OCI-LY1 (cell line): ENCODE data around the gene NRIP1.
"Not testable (repeated sequence)": the region's sequence is repeated elsewhere in the genome, so short reads cannot be mapped to it uniquely, and the experiment has no call there.

ENCODE experiments used
- H2AFZ ChIP-seq: fragments of 200-600 bp; sonication (generic), shearing (Covaris generic); 2 replicates; pipeline ENCODE4 v1.6.0; 2014; ENCODE audit warnings: antibody characterized with exemption, mild to moderate bottlenecking, low read length
- H3F3A ChIP-seq: fragments of 200-600 bp; sonication (generic), shearing (Covaris generic); 2 replicates; pipeline ENCODE4 v1.6.0; 2014; ENCODE audit warnings: mild to moderate bottlenecking, antibody characterized with exemption, low read length, moderate library complexity; ENCODE audit not compliant: insufficient read depth
- H3K27ac ChIP-seq: fragments of 200-600 bp; sonication (generic); 2 replicates; pipeline ENCODE4 v1.5.1; 2014; ENCODE audit warnings: low read length, mixed run types, mild to moderate bottlenecking, low read depth; ENCODE audit not compliant: poor library complexity, severe bottlenecking
- H3K27me3 ChIP-seq: fragments of 200-600 bp; sonication (generic); 2 replicates; pipeline ENCODE4 v1.6.0; 2014; ENCODE audit warnings: antibody characterized with exemption, mild to moderate bottlenecking, low read length, moderate library complexity; ENCODE audit not compliant: insufficient read depth
- H3K36me3 ChIP-seq: fragments of 200-600 bp; sonication (generic); 2 replicates; pipeline ENCODE4 v1.6.1; 2014; ENCODE audit warnings: mild to moderate bottlenecking, antibody characterized with exemption, low read length, moderate library complexity, mixed read lengths; ENCODE audit not compliant: insufficient read depth
- H3K4me1 ChIP-seq: fragments of 200-600 bp; sonication (generic); 2 replicates; pipeline ENCODE4 v1.5.1; 2014; ENCODE audit warnings: mild to moderate bottlenecking, low read length, moderate library complexity; ENCODE audit not compliant: insufficient read depth, severe bottlenecking
- H3K4me2 ChIP-seq: fragments of 200-600 bp; sonication (generic), shearing (Covaris generic); 2 replicates; pipeline ENCODE4 v1.6.1; 2014; ENCODE audit warnings: low read length
- H3K4me3 ChIP-seq: fragments of 200-600 bp; sonication (generic); 2 replicates; pipeline ENCODE4 v1.5.1; 2014; ENCODE audit warnings: low read length, low read depth, mild to moderate bottlenecking, mixed read lengths; ENCODE audit not compliant: poor library complexity, severe bottlenecking
- H3K79me2 ChIP-seq: fragments of 200-600 bp; shearing (Covaris generic); 2 replicates; pipeline ENCODE4 v1.6.1; 2016; ENCODE audit warnings: mixed run types, low read length, mixed read lengths; ENCODE audit not compliant: insufficient read depth
- H3K9ac ChIP-seq: fragments of 200-600 bp; sonication (generic), shearing (Covaris generic); 2 replicates; pipeline ENCODE4 v1.6.1; 2014; ENCODE audit warnings: mild to moderate bottlenecking, low read length, mixed read lengths
- H3K9me2 ChIP-seq: fragments of 200-600 bp; sonication (generic), shearing (Covaris generic); 2 replicates; pipeline ENCODE4 v1.6.1; 2014; ENCODE audit warnings: low read depth, mild to moderate bottlenecking, low read length, mixed read lengths
- H3K9me3 ChIP-seq: fragments of 200-600 bp; shearing (Covaris generic); 2 replicates; pipeline ENCODE4 v1.6.1; 2014; ENCODE audit warnings: low read length, mixed read lengths
- H4K20me1 ChIP-seq: fragments of 200-600 bp; sonication (generic), shearing (Covaris generic); 2 replicates; pipeline ENCODE4 v1.6.0; 2016; ENCODE audit warnings: mild to moderate bottlenecking, low read length; ENCODE audit not compliant: insufficient read depth
- CTCF ChIP-seq: fragments of 200-600 bp; sonication (generic), shearing (Covaris generic); IDR thresholded peaks from 2 replicates; pipeline ENCODE4 v1.5.1; 2017; ENCODE audit warnings: mild to moderate bottlenecking, antibody characterized with exemption, low read length, moderate library complexity, mixed read lengths
- EZH2 ChIP-seq: fragments of 200-600 bp; sonication (generic), shearing (Covaris generic); IDR thresholded peaks from 2 replicates; pipeline ENCODE4 v1.8.0; 2017; ENCODE audit warnings: borderline replicate concordance, mixed run types, mild to moderate bottlenecking, antibody characterized with exemption, low read length, moderate library complexity, mixed read lengths

Gene NRIP1

GRCh38 chr21:14943616-14944015 lies 121.2 kb downstream of the NRIP1 start:
- Histone ChIP-seq H3K27ac (no peak overlapping the region), H3K27me3 (no peaks in the 10 kb centered on the region), H3F3A (no peaks in the 10 kb centered on the region), H3K4me1 (no peaks in the 10 kb centered on the region), H3K4me3 (no peak overlapping the region), H3K4me2 (no peak overlapping the region), H3K36me3 (no peaks in the 10 kb centered on the region), H3K79me2 (no peaks in the 10 kb centered on the region), H3K9me2 (no peaks in the 10 kb centered on the region), H3K9me3 (no peaks in the 10 kb centered on the region), H3K9ac (no peak overlapping the region), H2AFZ (no peak overlapping the region), H4K20me1 (no peaks in the 10 kb centered on the region)
- no peak for TF ChIP-seq CTCF
- no peak for TF ChIP-seq EZH2

DNA sequence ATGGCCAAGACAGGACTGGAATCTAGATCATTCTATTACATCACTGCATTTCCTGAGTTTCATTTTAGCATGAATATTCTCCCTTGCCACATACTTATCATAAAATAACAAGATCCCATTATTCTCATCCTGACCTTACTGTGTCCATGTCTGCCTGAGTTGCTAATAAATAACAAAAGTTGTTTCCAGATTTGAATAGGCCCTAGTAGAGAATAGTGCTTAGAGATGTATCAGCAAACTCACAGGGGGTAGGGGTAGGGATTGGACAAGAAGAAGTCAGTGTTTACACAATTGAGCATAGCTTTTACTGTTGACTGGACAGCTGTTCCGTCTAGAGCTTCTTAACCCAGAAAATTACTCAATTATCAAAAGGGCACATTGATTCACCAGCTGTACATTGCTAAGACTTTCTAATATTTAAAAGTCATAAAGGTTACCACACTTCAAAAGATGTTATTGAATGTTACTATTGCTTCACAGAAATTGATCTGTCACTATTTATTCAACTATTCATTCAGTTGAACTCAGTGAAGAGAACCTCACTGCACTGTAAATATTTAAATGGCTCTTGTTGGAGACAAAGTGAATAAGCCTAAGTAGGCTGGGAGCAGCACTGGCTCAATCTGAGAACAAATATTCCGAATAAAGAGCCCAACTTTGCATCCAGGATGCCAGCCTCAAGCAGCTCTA lies 121.9 kb downstream of the NRIP1 start:
- no peaks in the 10 kb centered on the region for H4K20me1 ChIP-seq
- no peaks in the 10 kb centered on the region for H3K9me2 ChIP-seq
- no peak overlapping the region for H3K4me3 ChIP-seq
- H3F3A ChIP-seq = no peaks in the 10 kb centered on the region
- no peaks in the 10 kb centered on the region for H3K4me1 ChIP-seq
- H2AFZ ChIP-seq = no peak overlapping the region
- TF ChIP-seq EZH2 (no peak), CTCF (no peak)
- no peaks in the 10 kb centered on the region for H3K79me2 ChIP-seq
- H3K9me3 ChIP-seq = no peaks in the 10 kb centered on the region
- no peak overlapping the region for H3K9ac ChIP-seq
- no peak overlapping the region for H3K27ac ChIP-seq
- no peak overlapping the region for H3K4me2 ChIP-seq
- H3K27me3 ChIP-seq = no peaks in the 10 kb centered on the region
- no peaks in the 10 kb centered on the region for H3K36me3 ChIP-seq

DNA sequence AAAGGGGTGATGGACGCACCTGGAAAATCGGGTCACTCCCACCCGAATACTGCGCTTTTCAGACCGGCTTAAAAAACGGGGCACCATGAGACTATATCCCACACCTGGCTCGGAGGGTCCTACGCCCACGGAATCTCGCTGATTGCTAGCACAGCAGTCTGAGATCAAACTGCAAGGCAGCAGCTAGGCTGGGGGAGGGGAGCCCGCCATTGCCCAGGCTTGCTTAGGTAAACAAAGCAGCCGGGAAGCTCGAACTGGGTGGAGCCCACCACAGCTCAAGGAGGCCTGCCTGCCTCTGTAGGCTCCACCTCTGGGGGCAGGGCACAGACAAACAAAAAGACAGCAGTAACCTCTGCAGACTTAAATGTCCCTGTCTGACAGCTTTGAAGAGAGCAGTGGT lies 137.5 kb downstream of the NRIP1 start:
- H3K36me3 ChIP-seq, H3K9me3 ChIP-seq, H3K4me2 ChIP-seq, H3K4me3 ChIP-seq, H3K79me2 ChIP-seq, H3F3A ChIP-seq, H3K9ac ChIP-seq, H3K9me2 ChIP-seq, H2AFZ ChIP-seq, H3K27ac ChIP-seq, H3K27me3 ChIP-seq, H4K20me1 ChIP-seq, H3K4me1 ChIP-seq: not testable (repeated sequence)

- no peaks in the 10 kb centered on the region for H3K9me2 ChIP-seq
- no peak overlapping the region for H3K9ac ChIP-seq
- H2AFZ ChIP-seq = no peak overlapping the region
- no peak overlapping the region for H3K27ac ChIP-seq
- no peak for TF ChIP-seq EZH2
- no peak for TF ChIP-seq CTCF
- no peak overlapping the region for H3K4me3 ChIP-seq
- H4K20me1 ChIP-seq = no peaks in the 10 kb centered on the region
- no peak overlapping the region for H3K4me2 ChIP-seq
- H3K4me1 ChIP-seq = no peaks in the 10 kb centered on the region
- no peaks in the 10 kb centered on the region for H3K9me3 ChIP-seq
- no peaks in the 10 kb centered on the region for H3K27me3 ChIP-seq
- no peaks in the 10 kb centered on the region for H3K36me3 ChIP-seq
- no peaks in the 10 kb centered on the region for H3F3A ChIP-seq
- no peaks in the 10 kb centered on the region for H3K79me2 ChIP-seq
Measured at GRCh38 chr21:14926186-14926585, 138.6 kb downstream of the NRIP1 start.
